ENCODE measurements around the gene PCNX3.
"Not testable (repeated sequence)": the region's sequence is repeated elsewhere in the genome, so short reads cannot be mapped to it uniquely, and the experiment has no call there.

Gene PCNX3

DNA sequence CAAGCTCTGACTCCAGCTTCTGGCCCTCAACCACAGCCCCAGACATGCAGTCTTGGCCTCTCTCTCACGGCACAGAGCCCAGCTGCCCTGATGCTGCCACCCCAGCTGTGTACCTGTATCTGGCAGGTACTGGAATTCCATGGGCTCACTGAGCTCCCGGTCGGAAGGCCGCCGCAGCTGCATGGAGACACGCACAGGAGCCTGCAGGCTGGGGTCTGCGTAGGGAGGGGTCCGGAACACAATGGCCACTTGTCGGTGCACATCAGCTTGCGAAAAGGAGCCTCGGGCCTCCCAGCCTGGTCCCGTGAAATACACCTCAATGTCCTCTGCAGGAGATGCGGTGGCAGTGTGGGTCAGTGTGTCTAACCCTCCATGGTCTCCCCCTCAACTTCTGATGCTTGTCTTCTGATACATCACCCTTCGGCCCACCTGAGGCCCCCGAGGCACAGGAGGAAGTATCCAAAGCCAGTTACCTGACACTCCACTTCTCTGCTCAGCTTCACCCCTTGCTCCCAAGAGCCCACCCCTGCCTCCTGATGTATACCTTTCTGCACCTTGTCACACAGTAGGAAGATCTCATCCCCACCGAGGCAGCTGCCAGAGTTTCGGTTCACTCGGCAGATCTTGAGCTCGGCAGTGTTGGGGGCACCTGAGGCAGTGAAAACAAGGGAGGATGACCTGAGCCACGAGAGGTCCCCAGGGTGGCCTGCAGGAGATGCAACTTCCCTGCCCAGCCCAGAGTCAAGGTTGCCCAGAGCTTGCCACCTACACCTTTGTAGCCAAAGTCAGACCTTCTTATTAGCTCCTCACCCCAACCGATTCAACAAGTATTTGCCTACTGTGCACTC, 42.8 kb downstream of the PCNX3 start:
- no peak for DNase-seq

DNA sequence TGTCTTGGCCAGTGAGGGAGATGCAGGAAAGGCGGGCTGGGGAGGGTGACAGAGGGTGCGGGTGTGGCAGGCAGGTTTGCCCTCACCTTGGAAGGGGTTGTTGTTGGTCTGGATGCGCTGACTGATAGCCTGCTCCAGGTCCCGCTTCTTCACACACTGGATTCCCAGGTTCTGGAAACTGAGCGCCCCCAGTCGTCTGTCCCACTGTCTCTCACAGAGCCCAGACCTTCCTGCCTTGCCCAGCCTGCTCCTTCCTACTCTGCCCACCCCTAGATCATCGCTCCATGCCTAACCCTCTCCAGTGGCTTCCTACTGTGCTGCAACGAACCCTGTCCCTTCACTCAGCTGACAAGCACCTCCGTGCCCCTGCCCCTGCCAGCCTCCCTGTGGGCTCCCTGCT, 44.5 kb downstream of the PCNX3 start:
- DNase-seq = no peak

- peak in 1 of 2 experiments; percentile 17 for DNase-seq
Observed at GRCh38 chr11:65660908-65661307, 45.3 kb downstream of the PCNX3 start.

DNA sequence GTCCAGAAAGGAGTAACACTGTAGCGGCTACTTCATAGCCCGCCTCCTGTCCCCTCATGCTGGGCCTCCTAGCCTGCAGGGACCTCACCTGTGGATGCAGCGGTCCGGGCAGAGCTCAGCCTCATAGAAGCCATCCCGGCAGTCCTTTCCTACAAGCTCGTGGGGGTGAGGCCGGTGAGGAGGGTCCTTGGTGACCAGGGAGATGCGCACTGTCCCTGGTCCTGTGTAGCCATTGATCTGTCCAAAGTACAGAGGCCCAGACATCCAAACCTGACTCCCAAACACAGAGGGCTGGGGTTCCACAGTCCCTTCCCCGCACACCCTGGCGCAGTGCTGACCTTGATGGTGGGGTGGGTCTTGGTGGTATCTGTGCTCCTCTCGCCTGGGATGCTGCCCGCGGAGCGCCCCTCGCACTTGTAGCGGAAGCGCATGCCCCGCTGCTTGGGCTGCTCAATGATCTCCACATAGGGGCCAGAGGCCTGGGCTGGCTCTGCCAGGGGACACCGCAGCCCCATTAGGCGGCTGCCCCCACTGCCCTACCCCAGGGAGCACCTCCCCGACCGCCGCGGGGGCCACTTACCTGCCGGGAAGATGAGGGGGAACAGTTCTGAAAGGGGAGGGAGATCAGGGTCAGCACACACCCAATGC, 46.1 kb downstream of the PCNX3 start:
- DNase-seq = peak in 1 of 2 experiments; percentile 16

DNA sequence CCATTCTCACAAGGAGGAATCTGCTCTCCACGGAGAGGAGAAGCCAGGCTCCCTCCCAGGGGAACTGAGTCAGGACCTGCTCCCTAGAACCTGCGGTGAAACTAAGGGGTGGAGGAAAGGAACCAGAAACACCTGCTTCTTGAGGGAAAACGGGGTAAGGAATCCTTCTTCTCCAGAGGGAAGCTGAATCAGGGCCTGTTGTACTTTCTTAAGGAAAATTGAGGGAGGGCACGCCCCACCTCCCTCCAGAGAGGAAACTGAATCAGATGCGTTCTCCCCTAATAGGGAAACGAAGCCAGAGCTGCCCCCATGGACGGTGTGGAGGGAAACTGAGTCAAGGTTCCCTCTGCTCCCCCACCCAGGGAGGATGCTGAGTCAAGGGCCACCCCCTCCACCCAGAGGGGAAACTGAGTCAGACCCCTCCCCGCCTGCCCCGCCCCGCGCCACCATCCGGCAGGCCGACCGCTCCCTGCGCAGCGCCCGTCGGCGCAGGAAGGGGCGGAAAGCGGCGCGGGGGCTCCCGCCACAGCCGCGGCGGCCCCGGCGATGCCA, 46.7 kb downstream of the PCNX3 start:
- no peak for DNase-seq

DNA sequence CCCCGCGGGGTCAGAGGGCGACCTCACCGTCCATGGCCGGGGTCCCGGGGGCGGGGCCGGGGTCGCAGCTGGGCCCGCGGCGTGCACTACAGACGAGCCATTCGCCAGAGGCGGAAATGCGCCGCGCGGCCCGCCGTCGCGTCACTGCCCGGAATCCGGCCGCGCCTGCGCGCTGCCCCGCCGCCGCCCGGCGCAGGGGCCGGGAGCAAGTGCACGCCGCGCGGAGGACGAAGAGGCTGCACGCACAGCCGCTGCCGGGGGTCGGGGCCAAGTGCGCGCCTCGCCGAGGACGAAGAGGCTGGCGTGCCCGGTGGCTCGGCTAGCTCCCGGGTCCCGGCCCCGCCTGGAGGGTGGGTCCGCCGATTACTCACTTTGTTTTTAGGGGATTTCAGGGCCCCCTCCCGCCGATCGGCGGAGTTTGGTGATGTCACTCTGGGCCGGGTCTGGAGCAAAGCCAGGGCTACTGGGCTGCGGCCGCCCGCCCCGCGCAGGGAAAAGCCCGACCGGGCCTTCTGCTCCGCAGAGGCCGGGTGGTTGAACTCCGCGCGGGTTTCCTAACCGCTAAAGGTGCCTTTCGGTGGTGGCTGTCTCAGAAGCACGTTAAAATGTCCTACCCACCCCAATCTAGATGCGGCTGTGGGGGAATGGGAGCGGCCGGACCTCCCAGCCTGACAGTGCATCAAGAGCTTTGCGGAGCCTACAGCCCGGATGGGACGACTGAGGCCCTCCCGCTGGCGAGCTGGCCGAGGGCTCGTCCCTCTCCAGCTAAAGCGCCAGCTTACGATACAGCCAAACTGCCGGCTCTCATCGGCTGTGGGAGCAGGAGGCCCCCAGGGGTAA, 47.4 kb downstream of the PCNX3 start, which contains the start of gene RELA:
RELA (minus strand) TSS at position 118 of the 840 bp plus-strand sequence; CDS start at position 34, 84 bp downstream.
- peak; percentile 90 to 95 for DNase-seq

DNA sequence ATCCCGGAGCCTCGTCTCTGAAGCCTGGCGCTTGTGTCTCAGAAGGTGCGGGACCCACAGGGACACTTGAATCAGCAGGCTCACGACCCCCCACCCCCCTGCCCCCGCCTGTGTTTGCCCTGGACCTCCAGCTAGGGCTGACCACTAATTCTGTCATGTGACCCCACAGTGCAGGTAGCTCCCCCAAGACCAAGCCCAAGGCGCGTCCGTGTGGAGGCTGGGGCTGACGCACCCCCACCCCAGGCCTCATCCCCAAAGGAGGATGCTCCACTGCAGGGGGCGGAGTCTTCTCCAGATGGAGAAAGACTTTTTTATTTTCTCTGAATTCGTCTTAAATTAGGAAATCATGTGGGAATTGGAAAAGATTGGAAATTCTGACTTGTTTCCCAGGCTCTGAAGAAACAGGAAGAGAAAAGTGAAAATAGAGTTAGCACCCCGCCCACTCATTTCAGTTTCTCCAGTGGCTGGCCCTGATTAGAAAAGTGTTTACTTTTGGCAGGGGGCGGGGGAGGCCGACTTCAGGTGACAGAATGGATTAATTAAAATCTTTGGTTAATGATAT, 48.1 kb downstream of the PCNX3 start:
- DNase-seq = peak in 1 of 2 experiments; percentile 52

DNA sequence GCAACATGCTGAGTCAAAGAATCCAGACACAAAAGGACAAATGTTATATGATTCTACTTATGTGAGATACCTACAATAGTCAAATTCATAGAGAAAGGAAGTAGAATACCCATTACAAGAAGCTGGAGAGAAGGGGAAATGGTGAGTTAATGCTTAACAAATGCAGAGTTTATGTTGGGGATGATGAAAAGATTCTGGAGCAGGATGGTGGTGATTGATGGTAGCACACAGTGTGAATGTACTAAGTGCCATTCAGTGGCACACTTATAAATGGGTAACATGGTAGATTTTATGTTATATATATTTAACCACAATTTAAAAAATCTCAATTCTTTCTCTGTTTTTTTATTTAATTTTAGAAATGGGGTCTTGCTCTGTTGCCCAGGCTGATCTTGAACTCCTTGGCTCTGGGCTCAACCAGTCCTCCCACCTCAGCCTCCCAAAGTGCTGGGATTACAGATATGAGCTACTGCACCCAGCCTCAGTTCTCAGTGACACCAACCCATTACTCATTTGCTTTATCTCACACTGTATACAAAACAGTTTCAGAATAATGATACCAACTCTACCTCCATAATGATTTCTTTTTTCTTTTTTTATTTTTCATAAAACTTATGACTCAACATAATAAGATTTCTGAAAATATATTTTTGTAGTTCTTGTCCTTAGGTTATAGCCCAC, 56.7 kb downstream of the PCNX3 start:
- no peak for DNase-seq

DNA sequence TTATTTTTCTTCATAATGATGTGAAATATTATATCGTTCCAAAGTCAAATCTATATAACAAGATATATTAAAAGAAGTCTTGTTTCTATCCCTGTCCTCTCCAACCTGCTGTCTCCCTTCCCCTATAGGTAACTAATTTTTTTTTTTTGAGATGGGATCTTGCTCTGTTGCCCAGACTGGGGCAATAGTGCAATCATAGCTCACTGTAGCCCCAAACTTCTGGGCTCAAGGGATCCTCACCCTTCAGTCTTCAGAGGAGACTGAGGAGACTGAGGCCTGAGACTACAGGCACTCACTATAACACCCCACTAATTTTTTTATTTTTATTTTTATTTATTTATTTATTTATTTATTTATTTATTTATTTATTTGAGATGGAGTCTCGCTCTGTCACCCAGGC, 57.4 kb downstream of the PCNX3 start:
- no peak for DNase-seq

- DNase-seq = no peak
Observed at GRCh38 chr11:65680192-65680743, 64.7 kb downstream of the PCNX3 start.

GRCh38 chr11:65683480-65683879, 67.9 kb downstream of the PCNX3 start:
- not testable (repeated sequence) for DNase-seq

DNA sequence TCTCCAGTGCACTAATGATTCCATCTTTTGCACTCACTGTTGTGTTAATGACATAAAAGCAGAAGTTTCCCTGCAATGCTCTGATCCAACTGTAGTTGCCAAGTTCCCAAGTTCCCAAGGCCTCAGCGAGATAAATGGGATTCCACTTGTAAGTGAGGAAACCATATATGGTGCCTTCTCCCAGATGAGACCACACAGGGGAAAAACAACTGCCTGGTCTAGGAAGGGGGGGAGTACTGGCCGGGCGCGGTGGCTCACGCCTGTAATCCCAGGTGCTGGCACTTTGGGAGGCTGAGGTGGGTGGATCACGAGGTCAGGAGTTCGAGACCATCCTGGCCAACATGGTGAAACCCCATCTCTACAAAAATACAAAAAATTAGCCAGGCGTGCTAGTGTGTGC, 70.4 kb downstream of the PCNX3 start:
- no peak for DNase-seq

Measured in activated T-cell treated with anti-CD3 and anti-CD28 coated beads, Interleukin-2, amount 50 U/mL, for 48 hours (primary cell).